Stimulated activated CD8-positive, alpha-beta memory T cell treated with anti-CD3 and anti-CD28 coated beads, Interleukin-7, amount 100 ng/mL, for 48 hours (primary cell): ENCODE data around the gene FAM135A.

Experiments used
- DNase-seq, 2 donors: peaks; one replicate each; pipeline ENCODE4 v3.0.0-alpha.2; 2020; ENCODE audit warnings: low read depth in 1 of 2; ENCODE audit errors: extremely low read depth in 1 of 2

FAM135A gene

DNA sequence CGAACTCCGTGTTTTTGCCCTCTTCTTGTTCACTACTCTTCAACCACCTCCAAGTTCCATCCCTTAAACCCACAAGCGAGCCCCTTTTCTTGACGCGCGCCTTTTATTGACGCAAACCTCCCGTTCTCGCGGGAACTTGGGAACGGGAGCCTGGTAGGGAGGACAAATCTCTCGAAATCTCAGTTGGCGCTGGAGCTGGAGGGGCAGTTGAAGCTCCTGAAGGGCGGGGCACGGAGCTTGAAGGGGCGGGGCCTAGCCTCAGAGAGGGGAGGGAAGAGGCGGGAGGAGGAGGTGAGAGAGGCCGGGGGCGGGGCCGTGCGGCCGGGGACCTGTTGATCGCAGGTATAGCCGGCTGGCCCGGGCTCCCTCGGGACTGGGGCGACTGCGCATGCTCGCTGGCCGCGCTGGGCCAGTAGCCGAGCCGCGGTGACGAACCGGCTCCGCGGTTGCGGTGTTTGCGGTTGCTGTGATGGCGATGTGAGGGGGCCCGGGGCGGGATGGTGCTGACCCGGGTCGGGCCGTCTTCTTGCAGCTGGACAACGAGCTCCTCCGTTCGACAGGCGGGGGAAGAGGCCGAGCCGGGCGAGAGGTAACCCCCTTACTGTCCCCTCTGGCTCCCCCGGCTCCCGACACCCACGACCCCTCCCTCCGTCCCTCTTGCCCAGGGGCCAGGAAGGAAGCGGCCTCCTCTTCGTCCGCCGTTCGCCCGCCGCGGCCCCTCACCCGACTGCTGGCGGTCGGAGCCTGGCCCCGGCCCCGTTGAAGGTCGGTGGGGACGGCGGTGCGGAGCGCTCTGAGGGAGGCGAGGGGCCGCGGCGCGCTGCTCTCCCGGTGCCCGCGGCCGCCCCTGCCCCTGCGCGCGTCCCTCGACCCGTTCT is at the start of gene FAM135A:
TSS of gene FAM135A (plus strand) at position 395 of the 878 bp plus-strand sequence. CDS start 14,835 bp downstream, outside the sequence.
- DNase-seq = peak; percentile 90 to 95

DNA sequence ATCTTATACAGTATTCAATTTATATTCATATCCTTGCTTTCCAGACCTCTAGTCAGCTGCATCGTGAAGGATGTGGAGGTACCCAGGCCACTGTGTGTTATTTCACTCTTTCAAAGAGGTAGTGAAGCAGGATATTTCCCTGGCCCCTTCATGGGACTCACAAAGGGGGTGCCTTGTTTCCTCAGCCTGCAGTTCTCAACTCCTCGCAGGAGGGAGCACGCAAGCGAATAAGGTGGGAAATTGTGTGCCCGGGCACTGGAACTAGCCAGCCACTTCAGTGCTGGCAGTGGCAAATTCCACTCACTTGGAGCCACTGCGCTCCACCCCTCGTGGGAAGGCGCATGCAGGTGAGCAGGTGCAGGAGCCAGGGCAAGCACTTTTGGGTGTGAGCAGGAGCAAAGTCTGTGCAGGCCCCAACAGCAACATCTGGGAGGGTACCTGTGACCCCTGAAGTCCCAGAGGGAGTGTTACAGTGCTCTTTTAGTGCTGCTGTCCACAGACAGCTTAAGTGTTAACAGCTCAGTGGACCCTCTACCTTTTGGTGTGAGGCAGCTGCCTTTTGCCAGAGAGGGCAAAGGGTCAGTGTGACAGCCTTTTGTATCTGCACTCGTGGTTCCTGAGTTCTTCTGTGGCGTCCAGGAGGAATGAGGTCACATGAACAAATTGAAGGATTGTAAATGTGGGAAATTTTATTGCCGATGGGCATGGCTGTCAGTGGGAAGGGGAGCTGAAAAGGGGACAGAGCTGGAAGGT is 49.4 kb upstream of the FAM135A start:
- DNase-seq = no peak

DNA sequence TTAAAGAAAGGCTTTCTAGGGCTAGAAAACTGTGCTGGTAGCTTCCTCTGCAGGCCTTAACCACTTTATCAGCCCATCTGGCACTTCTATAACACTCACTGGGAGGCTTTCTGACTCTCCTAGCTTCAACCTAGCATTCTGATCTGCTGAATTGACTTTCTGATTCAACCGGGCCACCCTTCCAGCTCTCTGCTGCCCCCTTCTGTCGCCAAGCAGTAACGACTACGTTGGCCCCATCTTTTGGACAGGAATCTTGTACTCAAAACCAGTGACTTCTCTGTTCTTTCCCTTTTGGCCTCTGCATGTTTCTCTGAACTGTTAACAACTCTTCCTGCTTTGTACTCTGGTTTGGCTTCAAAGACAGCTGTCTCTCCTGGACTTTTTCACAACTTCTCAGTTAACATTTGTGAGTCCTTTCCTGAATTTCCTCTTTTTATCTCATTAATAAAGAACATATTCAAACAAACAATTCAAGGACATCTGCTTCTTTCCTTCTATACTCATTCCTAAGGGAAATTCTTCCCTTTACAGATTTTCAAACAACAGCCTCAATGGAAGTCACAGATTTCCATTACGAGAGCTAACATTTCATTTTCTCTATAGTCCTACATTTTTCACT is 43.9 kb upstream of the FAM135A start:
- peak; percentile 15 to 40 for DNase-seq

DNA sequence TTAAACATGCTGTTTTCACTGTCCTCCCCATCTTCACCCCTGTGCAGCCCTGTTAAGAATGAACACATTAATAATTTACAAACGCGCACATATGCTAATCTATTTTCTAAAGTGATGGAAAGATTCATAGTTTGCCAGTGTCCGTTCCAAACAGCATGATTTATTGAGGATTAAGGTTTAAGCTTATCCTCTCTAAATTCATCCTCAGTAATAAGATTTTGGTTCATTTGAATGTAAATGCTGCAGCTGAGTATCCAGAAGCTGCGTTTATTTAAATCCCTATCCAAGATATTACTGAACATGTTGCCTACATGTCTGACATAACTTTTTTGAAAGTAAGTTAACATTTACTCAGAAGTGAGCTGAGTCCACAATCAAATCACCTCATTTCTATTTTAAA is 42.8 kb upstream of the FAM135A start:
- no peak for DNase-seq

DNA sequence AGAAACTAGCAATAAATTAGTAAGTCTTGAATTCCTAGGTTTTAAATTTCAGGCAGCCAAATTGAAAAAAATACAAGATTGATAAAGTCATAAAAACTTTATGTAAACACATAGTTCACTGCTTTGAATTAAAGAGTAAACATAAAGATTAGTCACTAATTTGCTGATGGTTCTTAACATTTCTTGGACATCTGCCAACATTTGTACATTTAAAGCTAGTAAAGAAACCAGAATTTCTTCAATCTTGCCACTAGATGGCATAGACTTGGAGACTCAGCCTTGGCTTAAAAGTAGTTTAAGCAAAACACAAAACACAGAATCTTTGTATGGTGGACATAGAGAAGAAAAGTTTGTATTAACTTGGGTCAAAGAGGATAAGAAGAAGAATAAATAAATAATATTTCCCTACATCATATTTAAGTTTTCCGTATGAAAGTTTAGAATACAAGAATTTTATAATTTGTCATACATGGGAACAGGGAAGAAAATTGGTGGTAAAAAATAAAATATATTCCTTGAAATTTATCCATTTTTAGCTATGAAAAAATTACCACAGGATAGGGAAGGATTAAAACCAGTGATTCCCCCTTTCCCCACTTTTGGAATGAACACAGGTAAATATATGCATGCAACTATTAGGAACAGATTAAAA is 41.7 kb upstream of the FAM135A start:
- no peak for DNase-seq

DNA sequence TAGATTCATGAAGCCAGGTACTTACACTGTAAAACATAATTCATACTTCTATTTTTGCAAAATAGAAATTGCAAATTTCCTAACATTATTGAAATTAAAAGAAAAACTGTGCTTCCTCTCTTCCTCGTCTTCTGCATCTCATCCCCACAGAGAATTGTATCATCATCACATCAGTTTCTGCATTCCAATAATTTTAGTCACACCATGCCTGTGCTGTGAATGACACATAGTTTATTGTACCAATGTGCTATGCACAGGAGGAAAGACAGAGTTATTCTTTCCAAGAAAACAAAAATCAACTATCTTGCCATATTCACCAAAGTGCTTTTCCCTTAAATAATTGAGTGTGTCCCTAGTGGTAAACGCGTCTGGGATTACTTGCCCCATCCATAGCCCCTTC is 38.1 kb upstream of the FAM135A start:
- DNase-seq = no peak

DNA sequence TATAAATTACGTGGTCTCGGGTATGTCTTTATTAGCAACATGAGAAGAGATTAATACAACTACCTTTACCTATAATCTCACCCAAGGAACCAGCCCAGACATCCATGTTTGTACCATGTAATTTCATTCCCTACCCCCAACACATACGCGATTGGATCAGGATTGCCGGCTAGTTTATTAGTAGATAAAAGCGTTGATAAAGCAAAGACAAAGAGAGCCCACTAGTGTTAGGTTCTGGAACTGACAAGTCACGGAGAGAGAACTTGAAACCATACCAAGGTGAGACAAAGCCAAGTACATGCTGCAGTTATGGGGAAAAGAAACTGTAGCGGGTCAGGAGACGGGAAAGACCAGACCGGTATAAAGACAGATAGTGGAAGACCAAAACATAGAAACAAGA is 37.4 kb upstream of the FAM135A start:
- DNase-seq = no peak

DNA sequence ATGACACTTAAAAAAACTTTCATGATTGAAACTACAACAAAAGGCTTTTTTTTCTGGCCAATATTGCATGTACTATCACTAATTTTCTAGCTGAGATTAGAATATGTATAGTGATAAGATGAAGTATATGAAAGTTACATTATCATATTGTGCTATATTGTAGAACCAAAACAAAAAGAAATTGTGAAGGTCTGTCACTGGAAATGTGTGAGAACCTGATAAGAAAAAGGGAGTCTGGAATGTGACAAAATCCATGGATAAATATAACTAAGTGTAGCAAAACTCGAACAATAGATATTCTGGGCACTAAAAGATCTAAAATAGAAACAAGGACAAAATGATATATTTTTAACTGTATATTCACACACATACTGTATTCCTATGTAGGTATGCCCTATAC is 36.7 kb upstream of the FAM135A start:
- DNase-seq = no peak

DNA sequence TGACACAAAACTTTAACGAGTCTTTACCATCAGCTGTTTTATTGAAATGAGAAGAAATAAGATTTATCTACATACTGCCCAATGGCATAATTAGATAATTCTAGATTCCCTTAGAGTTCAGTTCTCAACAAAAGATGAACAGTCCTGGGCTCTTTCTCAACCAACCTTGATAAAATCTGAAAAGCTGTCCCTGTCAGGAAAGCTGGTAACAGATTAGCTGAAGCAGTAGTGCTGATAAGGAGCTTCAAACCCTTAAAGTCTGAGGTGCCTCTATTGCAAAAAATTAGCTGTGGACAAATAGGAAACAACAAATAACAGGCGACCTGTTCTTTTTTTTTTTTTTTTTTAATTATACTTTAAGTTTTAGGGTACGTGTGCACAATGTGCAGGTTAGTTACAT is 35.9 kb upstream of the FAM135A start:
- no peak for DNase-seq

DNA sequence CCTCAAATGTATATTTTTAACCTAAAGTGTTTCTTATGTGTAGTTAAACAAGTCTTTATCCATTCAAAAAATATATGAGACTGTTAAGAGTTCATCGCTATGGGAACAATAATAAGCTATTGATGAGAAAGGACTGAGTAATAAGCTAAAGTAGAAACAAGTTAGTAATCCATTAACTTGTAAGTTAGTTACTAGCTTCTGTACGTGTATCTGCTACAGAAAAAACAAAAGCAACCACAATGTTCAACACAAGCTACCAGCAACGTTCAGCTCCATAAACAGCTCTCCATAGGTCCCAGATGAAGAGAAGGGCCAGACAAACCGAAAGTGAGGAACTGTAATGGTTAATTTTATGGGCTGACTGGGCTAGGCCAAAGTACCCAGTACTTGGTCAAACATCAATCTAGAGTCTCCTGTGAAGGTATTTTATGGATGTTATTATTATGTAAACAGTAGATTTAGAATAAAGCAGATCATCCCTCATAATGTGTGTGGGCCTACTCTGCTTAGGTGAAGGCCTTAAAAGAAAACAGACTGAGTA is 33.8 kb upstream of the FAM135A start:
- no peak for DNase-seq

DNA sequence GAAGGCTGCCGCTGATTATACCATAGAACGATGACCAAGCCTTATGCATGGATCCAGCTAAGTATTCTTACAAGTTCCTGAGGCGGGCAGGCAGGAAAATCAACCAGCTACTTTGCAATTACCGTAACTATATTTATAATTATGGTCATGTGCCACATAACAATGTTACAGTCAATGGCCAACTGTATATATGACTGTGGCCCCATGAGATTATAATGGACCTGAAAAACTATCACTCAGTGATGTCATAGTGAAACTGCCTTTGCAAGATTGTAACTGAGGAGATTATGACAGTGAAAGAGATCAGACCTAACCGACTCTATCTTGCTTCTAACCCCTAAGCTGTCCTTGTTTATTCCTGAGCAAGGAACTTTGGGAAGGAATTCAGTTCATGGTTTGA is 33.1 kb upstream of the FAM135A start:
- no peak for DNase-seq

DNA sequence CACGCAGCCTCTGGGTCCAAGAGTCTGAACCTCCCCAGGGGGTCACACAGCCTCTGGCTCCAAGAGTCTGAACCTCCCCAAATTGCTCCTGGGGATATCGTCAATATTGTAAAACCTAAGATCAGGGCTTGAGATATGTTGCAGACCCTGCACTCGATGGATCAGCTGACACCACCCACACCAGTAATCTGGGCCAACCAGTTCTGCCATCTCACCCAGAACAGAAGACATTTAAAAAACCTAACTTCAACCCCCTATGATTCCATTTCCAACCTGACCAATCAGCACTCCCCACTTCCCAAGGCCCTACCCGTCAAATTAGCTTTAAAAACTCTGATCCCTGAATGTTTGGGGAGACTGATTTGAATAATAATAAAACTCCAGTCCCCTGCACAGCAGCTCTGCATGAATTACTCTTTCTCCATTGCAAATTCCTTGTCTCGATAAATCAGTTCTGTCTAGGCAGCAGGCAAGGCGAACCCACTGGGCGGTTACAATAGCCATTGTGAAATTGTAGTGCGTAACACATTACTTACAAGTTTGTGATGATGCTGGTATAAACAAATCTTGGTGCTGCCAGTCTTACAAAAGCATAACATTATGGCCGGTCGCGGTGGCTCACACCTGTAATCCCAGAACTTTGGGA is 32.4 kb upstream of the FAM135A start:
- DNase-seq = no peak

DNA sequence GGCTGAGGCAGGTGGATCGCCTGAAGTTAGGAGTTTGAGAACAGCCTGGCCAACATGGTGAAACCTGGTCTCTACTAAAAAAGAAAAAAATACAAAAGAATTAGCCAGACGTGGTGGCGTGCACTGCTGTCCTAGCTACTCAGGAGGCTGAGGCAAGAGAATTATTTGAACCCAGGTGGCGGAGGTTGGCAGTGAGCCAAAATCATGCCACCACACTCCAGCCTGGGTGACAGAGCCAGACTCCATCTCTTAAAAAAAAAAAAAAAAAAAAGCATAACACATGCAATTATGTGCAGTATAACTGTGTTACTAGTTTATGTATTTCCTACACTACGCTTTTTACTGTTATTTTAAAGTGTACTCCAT is 31.9 kb upstream of the FAM135A start:
- no peak for DNase-seq

DNA sequence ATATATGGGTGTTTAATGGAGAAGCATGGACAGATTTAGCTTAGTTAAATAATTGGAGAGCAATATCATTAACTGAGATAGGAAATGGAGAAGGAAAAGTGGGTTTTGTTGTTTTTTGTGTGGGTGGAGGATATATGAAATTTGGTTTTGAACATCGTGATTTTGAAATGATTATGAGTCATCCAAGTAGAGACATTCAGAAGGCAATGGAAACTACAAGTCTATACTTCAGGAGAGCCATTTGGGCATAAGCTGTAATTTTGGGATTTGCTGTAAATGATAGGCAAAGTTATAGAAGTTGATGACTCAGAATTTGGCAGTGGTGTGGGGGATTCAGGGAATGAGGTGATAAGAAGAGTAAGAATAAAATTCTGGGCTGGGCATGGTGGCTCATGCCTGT is 27.4 kb upstream of the FAM135A start:
- no peak for DNase-seq

DNA sequence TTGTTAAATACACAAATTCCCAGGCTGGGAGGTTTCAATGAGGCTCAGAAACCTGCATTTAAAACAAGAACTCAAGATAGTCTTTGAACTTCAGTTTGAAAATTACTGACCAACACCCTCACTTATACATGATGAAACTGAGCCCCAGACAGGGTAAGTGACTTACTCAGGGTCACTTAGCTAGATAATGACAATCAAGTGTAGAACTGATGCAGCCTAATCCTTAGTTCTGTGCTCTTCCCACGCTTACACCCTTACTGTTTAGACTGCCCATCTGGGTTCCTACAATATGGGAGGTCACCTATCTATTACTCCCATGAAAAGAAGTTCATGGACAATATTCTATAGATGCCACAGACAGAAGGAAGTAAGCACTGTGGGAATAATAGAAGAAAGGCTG is 24.5 kb upstream of the FAM135A start:
- DNase-seq = no peak

DNA sequence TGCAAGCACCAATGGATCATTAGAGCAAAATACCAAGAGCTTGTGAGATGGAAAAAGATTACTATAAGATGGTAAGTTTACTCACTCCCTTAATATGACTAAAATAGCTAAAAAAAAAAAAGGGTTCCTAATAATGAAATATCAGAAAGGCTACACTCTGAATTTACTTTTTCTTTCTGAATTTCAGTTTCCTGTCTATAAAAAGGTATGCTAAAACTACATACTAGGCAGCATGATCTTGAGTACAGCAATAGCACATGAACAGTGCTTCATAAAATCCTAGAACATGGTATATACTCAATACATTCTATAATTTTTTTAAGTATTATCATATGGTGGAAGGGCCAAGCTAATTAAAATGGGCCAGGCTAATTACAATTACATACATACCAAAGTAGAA is 24.0 kb upstream of the FAM135A start:
- DNase-seq = no peak

DNA sequence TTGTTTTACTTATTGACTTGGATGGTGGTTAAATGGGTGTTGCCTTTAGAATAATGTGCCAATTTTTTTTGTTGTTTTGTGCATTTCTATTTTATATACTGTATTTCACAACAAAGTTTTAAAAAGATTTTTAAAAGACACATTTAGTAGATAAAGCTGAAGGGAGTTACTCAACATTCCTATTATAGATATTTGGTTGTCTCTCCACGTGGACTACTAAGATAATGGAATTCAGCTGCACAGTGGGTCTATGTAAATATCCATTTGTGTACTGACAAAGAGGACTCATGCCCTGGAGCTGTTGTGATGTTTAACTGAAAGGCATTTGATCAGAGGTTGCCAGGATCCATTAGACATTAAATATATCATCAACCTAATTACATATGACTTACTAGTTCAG is 23.2 kb upstream of the FAM135A start:
- DNase-seq = no peak

DNA sequence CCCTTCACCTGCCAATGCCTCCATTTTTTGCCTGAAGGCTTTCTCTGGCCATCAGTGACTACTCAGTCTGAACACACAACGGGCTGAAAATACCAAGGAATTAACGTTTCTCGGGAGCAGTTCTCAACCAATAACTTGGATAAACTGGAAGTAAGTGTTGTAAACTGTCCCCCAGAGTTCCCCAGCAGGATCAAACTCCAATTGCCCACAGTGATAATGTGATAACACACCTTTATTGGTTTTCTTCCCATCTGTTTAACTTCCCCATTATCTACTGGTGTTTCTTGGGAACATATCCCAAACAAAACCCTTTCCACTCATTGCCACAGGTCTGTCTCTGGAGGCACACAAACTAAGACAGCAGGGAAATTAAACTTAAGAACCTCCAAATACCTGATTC is 21.8 kb upstream of the FAM135A start:
- no peak for DNase-seq

DNA sequence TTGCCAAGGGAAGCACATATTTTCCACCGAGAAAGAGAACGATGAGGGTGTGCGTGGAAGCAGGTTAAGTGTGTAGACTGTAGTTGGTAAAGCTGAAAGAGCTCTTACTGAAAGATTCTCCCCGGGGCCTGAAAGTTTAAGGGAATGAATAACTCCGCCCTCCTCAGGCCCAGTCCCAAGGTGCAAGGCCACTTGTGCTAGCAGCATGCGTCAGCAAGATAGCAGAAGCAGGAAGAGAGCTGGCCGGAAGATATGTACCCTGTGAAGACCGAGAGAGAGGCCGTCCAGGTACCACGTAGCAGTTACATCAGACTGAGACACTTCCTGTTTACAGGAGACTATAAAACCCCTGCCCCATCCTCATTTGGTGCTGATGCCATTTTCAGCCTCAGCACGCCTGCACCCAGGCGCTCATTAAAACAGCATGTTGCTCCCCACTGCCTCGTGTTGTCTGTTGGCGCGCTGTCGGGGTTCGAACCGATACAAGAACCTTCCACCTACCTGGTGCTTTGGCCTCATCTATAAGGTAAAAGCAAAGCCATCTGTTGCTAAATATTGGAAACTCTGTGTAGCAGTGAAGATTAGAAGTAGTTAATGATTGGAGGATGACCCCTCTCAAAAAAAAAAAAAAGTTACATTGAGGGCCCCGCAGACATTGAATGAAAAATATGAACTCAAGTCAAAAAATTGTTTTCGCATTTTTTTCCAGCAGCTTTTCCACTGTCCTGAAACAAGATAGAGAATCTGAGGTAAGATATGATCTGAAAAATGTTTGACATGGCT is 18.6 kb upstream of the FAM135A start:
- no peak for DNase-seq

DNA sequence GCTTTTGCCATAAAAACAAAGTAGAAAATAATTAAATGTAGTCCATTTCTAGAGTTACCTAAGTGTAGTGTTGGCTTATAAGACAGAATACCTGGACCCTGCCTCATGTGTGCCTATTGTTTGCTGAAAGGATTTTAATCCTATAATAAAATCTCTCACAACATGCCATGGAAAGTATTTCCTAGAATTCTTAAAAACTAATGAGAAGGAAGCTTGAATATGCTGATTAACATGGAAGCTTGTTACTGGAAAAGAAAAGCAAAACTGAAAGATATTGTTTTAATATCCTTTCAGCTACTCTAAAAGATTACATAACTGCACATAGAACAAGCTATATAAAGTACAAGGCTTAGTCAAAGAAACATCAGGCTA is 18.0 kb upstream of the FAM135A start:
- no peak for DNase-seq
